GM12878 (cell line): ENCODE data around the gene TSPAN11. TPM values are rescaled to one million over a fixed set of nuclear protein-coding genes. Genes with fewer than 3 reads are reported as not detected.

Experiments used
- ATAC-seq: fragments of 200-7000 bp; cut with Tn5 transposase; 3 replicates; pipeline ENCODE4 v1.9.1; 2020; ENCODE audit warnings: mild to moderate bottlenecking, moderate library complexity
- BruUV-seq: library from RNA; stranded (reverse); fragments of 400-500 nt; replicated peaks from 2 replicates; lab custom pipeline; 2021; lab: Mats Ljungman, UMichigan
- CTCF ChIA-PET: fragments of 300-600 bp; sonication (Branson Sonifier 250); formaldehyde crosslinking; extraction: SDS; loops from one replicate; lab custom pipeline; 2021; ENCODE audit warnings: inconsistent platforms; lab: Yijun Ruan, JAX
- POLR2A ChIA-PET: fragments of 350-600 bp; formaldehyde crosslinking; extraction: SDS; loops from one replicate; lab custom pipeline; 2021; ENCODE audit warnings: inconsistent platforms; lab: Charles Lee
- RAD21 ChIA-PET: fragments of 300-600 bp; sonication (Branson Sonifier 250); formaldehyde crosslinking; loops from one replicate; lab custom pipeline; 2023; ENCODE audit warnings: antibody characterized with exemption; ENCODE audit not compliant: unreplicated experiment; lab: Charles Lee
- SMC1A ChIA-PET: fragments of 300-600 bp; sonication (Branson Sonifier 250); formaldehyde crosslinking; loops from one replicate; lab custom pipeline; 2023; ENCODE audit not compliant: unreplicated experiment, uncharacterized antibody; lab: Charles Lee
- DNase-seq: peaks from one replicate; pipeline ENCODE4 v3.0.0-alpha.2; 2011; ENCODE audit warnings: low read depth, low spot score
- FAIRE-seq: peaks from 3 replicates; lab custom pipeline; 2011; peaks lifted over from hg19 to GRCh38; lab: Jason Lieb, UNC
- H2AFZ ChIP-seq: 2 replicates; pipeline ENCODE4 v1.6.0; 2011; ENCODE audit warnings: low read depth, low read length, control low read depth; ENCODE audit not compliant: control insufficient read depth
- H3K27ac ChIP-seq: 2 replicates; pipeline ENCODE4 v1.5.1; 2011; ENCODE audit warnings: control low read depth; ENCODE audit not compliant: control insufficient read depth, insufficient read depth
- H3K27me3 ChIP-seq, 2 experiments: replicated peaks in 1 of 2; 2 replicates each; pipeline versions ENCODE4 v1.6.0 to v1.6.1; 2011; ENCODE audit warnings: low read length in 1 of 2; ENCODE audit not compliant: control insufficient read depth in 2 of 2, insufficient read depth in 2 of 2
- H3K36me3 ChIP-seq, 2 experiments: 2 replicates each; pipeline ENCODE4 v1.5.1; 2011; ENCODE audit warnings: low read length in 1 of 2; ENCODE audit not compliant: control insufficient read depth in 2 of 2, insufficient read depth in 2 of 2
- H3K4me1 ChIP-seq: 2 replicates; pipeline ENCODE4 v1.6.1; 2011; ENCODE audit warnings: mild to moderate bottlenecking, low read length, moderate library complexity, mixed read lengths; ENCODE audit not compliant: control insufficient read depth, insufficient read depth
- H3K4me2 ChIP-seq: 2 replicates; pipeline ENCODE4 v1.6.0; 2011; ENCODE audit warnings: control low read depth; ENCODE audit not compliant: control insufficient read depth, insufficient read depth
- H3K4me3 ChIP-seq: fragments of 200-600 bp; sonication (generic); 2 replicates; pipeline ENCODE4 v1.5.1; 2016
- H3K79me2 ChIP-seq: 2 replicates; pipeline ENCODE4 v1.6.0; 2011; ENCODE audit warnings: low read length; ENCODE audit not compliant: control insufficient read depth, insufficient read depth
- H3K9ac ChIP-seq: 2 replicates; pipeline ENCODE4 v1.8.0; 2011; ENCODE audit warnings: low read length, control low read depth, mixed read lengths; ENCODE audit not compliant: control insufficient read depth, insufficient read depth
- H3K9me3 ChIP-seq: replicated peaks from 3 replicates; pipeline ENCODE4 v1.5.1; 2011; ENCODE audit warnings: mild to moderate bottlenecking, low read length; ENCODE audit not compliant: control insufficient read depth, insufficient read depth
- H4K20me1 ChIP-seq: 2 replicates; pipeline ENCODE4 v1.6.0; 2011; ENCODE audit not compliant: control insufficient read depth, insufficient read depth
- ATF7 ChIP-seq: fragments of 450-650 bp; IDR thresholded peaks from 2 replicates; pipeline ENCODE4 v1.6.1; 2016; ENCODE audit warnings: low read depth, mild to moderate bottlenecking
- BACH1 ChIP-seq: fragments of 450-650 bp; IDR thresholded peaks from 2 replicates; pipeline ENCODE4 v1.6.1; 2017; ENCODE audit warnings: mild to moderate bottlenecking, borderline replicate concordance
- CEBPB ChIP-seq, 2 experiments: fragments of 150-350 bp in 1 of 2; IDR thresholded peaks; 2 replicates each; pipeline ENCODE4 v1.6.1; 2012 to 2014; ENCODE audit warnings: low read depth in 2 of 2, low read length in 2 of 2, borderline replicate concordance in 1 of 2, inconsistent platforms in 1 of 2
- HCFC1 ChIP-seq: fragments of 150-350 bp; IDR thresholded peaks from 2 replicates; pipeline ENCODE4 v1.6.1; 2014; ENCODE audit warnings: low read length
- IRF3 ChIP-seq: fragments of 450-650 bp; IDR thresholded peaks from 2 replicates; pipeline ENCODE4 v1.6.1; 2014; ENCODE audit warnings: mild to moderate bottlenecking
- KDM1A ChIP-seq: fragments of 200-600 bp; sonication (generic); IDR thresholded peaks from 2 replicates; pipeline ENCODE4 v1.6.1; 2016; ENCODE audit warnings: borderline replicate concordance
- POLR2AphosphoS2 ChIP-seq: IDR thresholded peaks from 2 replicates; pipeline ENCODE4 v1.6.1; 2011; ENCODE audit warnings: low read depth, mild to moderate bottlenecking, low read length, improper control_type of control experiment, moderate library complexity
- RCOR1 ChIP-seq: conservative IDR thresholded peaks from 2 replicates; pipeline ENCODE4 v1.6.1; 2012; ENCODE audit warnings: low read depth, low read length, improper control_type of control experiment
- RELA ChIP-seq: fragments of 450-650 bp; IDR thresholded peaks from 2 replicates; pipeline ENCODE4 v1.8.0; 2014; ENCODE audit warnings: borderline replicate concordance; ENCODE audit not compliant: partially characterized antibody
- TCF12 ChIP-seq: IDR thresholded peaks from 2 replicates; pipeline ENCODE4 v1.6.1; 2011; ENCODE audit warnings: low read depth, mild to moderate bottlenecking, low read length
- WRNIP1 ChIP-seq: IDR thresholded peaks from 2 replicates; pipeline ENCODE4 v1.6.1; 2011; ENCODE audit warnings: low read depth, low read length, improper control_type of control experiment, borderline replicate concordance
- ZSCAN29 ChIP-seq: fragments of 450-650 bp; IDR thresholded peaks from 2 replicates; pipeline ENCODE4 v1.6.1; 2017; ENCODE audit warnings: mild to moderate bottlenecking, moderate library complexity
- WGBS: methylation state at CpG from one replicate; pipeline ENCODE4 v1.1.6; 2016; ENCODE audit warnings: low lambda C conversion rate; ENCODE audit not compliant: insufficient replicate concordance, insufficient coverage; ENCODE audit errors: missing lambda C conversion rate; 5-methylcytosine and 5-hydroxymethylcytosine counted together
- in situ Hi-C: fragments of 300-500 bp; cut with MboI; formaldehyde crosslinking; loops from 9 replicates; pipeline ENCODE4 v1.14.3; 2018; ENCODE audit warnings: mixed read lengths
- intact Hi-C: fragments of 100-400 bp; cut with micrococcal nuclease; formaldehyde crosslinking; loops from one replicate; pipeline ENCODE4 v1.14.2; 2022; ENCODE audit not compliant: unreplicated experiment
- polyA plus RNA-seq, 11 experiments: library from polyadenylated mRNA; depleted of rRNA in 4 of 11; unstranded in 6 of 11; stranded (reverse) in 5 of 11; fragments of >200 nt; fragmentation: Nextera tagmentation in 4 of 11; fragmentation: Illumina TruSeq in 1 of 11; extraction: Ambion mirVana in 4 of 11; extraction: Trizol in 1 of 11; gene quantifications; 1 replicate in 1 of 11; 2 replicates in 10 of 11; pipeline versions ENCODE4 v1.2.1 to v1.2.3, GENCODE V29; 2011 to 2016; ENCODE audit warnings: inconsistent platforms in 2 of 11, missing spikeins in 2 of 11, low read depth in 1 of 11
- total RNA-seq, 4 experiments: library from RNA; depleted of rRNA in 3 of 4; stranded (reverse); fragments of >200 nt in 3 of 4; fragmentation: Illumina TruSeq in 1 of 4; extraction: Trizol in 1 of 4; gene quantifications; 2 replicates each; pipeline versions ENCODE4 v1.2.1 to v1.2.3, GENCODE V29; 2013 to 2021
- TF ChIP-seq, protein P1 (sequence below): fragments of 450-650 bp; IDR thresholded peaks from 2 replicates; pipeline ENCODE4 v1.6.1; 2017; ENCODE audit warnings: mild to moderate bottlenecking, moderate library complexity
- TF ChIP-seq, protein P2 (sequence below), 3 experiments: IDR thresholded peaks in 2 of 3; conservative IDR thresholded peaks in 1 of 3; 2 replicates each; pipeline ENCODE4 v1.5.1; 2011; ENCODE audit warnings: low read depth in 3 of 3, low read length in 3 of 3, mild to moderate bottlenecking in 3 of 3, control low read depth in 2 of 3, moderate library complexity in 2 of 3, inconsistent platforms in 1 of 3, mixed read lengths in 1 of 3; ENCODE audit not compliant: control insufficient read depth in 2 of 3, insufficient read depth in 1 of 3; ENCODE audit errors: extremely low read depth in 1 of 3

Gene TSPAN11
- total and polyA plus RNA-seq, 10 of the 15 experiments (the other 5 are each of a cell fraction or from before 2014, with no cell fraction given), result under 0.01 to 0.27 (median 0.04) TPM; not detected in 6

DNA sequence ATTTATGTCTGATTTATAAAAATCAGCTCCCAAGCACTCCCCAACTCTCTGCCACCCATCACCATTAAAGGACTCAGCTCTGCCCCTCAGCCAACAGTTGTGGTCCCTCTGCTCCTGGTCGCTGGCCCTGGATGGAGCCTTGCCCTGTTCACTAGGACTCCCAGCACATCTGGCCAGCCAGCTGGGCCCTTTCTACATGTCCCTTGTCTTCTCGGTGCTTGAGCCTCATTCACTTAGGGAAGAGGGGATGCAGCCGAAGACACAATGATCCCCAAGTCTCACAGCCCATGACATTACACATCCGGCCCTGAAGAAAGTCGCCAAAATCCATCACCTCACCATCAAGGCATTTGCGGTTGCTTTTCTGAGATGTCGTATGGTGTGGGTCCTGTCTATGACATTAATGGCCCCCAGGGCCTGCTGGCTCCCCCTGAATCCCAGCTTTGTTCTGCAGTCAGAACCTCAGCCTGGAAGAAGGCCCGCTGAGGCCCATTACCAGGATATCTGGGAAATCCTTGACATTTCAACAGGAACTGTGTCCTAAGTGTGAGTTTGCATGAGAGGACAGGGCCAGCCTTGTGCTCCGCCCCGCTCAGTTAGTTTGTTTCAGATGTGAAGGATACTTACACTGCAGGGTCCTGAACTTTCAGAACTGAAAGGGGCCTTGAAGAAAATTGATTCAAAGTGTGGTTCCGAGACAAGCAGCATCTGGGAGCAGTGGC lies 19.1 kb downstream of the TSPAN11 start:
- RAD21 ChIA-PET, result no interaction called here
- no peak overlapping the region for H2AFZ ChIP-seq
- SMC1A ChIA-PET, result no interaction called here
- H3K4me1 ChIP-seq, result no peaks in the 10 kb centered on the region
- DNase-seq (no peak), ATAC-seq (no peak), FAIRE-seq (no peak)
- H4K20me1 ChIP-seq, result no peaks in the 10 kb centered on the region
- WGBS, result 61% methylated on average over 11 of the region's 11 CpGs
- no peak overlapping the region for H3K4me2 ChIP-seq
- in situ Hi-C loops, result no loop called here
- intact Hi-C loops, result no loop called here
- no peak overlapping the region for H3K27ac ChIP-seq
- CTCF ChIA-PET, result no interaction called here
- no peaks in the 10 kb centered on the region for H3K79me2 ChIP-seq
- no peak overlapping the region for H3K9ac ChIP-seq
- no TSS peak for BruUV-seq
- POLR2A ChIA-PET, result no interaction called here
- H3K4me3 ChIP-seq, result no peak overlapping the region
- H3K36me3 ChIP-seq, result no peaks in the 10 kb centered on the region
- H3K9me3 ChIP-seq, result peaks cover 2% of the 10 kb centered on the region; the same call in 2 of the 3 replicates
- H3K27me3 ChIP-seq, result no peaks in the 10 kb centered on the region
- TF ChIP-seq, protein P1, sequence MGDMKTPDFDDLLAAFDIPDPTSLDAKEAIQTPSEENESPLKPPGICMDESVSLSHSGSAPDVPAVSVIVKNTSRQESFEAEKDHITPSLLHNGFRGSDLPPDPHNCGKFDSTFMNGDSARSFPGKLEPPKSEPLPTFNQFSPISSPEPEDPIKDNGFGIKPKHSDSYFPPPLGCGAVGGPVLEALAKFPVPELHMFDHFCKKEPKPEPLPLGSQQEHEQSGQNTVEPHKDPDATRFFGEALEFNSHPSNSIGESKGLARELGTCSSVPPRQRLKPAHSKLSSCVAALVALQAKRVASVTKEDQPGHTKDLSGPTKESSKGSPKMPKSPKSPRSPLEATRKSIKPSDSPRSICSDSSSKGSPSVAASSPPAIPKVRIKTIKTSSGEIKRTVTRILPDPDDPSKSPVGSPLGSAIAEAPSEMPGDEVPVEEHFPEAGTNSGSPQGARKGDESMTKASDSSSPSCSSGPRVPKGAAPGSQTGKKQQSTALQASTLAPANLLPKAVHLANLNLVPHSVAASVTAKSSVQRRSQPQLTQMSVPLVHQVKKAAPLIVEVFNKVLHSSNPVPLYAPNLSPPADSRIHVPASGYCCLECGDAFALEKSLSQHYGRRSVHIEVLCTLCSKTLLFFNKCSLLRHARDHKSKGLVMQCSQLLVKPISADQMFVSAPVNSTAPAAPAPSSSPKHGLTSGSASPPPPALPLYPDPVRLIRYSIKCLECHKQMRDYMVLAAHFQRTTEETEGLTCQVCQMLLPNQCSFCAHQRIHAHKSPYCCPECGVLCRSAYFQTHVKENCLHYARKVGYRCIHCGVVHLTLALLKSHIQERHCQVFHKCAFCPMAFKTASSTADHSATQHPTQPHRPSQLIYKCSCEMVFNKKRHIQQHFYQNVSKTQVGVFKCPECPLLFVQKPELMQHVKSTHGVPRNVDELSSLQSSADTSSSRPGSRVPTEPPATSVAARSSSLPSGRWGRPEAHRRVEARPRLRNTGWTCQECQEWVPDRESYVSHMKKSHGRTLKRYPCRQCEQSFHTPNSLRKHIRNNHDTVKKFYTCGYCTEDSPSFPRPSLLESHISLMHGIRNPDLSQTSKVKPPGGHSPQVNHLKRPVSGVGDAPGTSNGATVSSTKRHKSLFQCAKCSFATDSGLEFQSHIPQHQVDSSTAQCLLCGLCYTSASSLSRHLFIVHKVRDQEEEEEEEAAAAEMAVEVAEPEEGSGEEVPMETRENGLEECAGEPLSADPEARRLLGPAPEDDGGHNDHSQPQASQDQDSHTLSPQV, result no peak
- no peak for TF ChIP-seq HCFC1
- TF ChIP-seq BACH1, result no peak
- no peak for TF ChIP-seq WRNIP1
- TF ChIP-seq IRF3, result no peak
- TF ChIP-seq, protein P2, sequence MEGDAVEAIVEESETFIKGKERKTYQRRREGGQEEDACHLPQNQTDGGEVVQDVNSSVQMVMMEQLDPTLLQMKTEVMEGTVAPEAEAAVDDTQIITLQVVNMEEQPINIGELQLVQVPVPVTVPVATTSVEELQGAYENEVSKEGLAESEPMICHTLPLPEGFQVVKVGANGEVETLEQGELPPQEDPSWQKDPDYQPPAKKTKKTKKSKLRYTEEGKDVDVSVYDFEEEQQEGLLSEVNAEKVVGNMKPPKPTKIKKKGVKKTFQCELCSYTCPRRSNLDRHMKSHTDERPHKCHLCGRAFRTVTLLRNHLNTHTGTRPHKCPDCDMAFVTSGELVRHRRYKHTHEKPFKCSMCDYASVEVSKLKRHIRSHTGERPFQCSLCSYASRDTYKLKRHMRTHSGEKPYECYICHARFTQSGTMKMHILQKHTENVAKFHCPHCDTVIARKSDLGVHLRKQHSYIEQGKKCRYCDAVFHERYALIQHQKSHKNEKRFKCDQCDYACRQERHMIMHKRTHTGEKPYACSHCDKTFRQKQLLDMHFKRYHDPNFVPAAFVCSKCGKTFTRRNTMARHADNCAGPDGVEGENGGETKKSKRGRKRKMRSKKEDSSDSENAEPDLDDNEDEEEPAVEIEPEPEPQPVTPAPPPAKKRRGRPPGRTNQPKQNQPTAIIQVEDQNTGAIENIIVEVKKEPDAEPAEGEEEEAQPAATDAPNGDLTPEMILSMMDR (IDR thresholded peaks at IDR 0.05 in 2 of 3, conservative IDR thresholded peaks at IDR 0.05 in 1 of 3; ENCODE audit: control insufficient read depth in 2 of 3, extremely low read depth in 1 of 3, insufficient read depth in 1 of 3, low read depth in 3 of 3, low read length in 3 of 3), result no peak
- no peak for TF ChIP-seq TCF12
- TF ChIP-seq POLR2AphosphoS2, result no peak
- no peak for TF ChIP-seq RELA
- TF ChIP-seq ZSCAN29, result no peak
- TF ChIP-seq KDM1A, result no peak
- TF ChIP-seq RCOR1, result no peak
- no peak for TF ChIP-seq ATF7
- TF ChIP-seq CEBPB (IDR thresholded peaks at IDR 0.05; ENCODE audit: borderline replicate concordance in 1 of 2, low read depth in 2 of 2, low read length in 2 of 2), result no peak
